ENCODE results near the gene CD164L2.
"Not testable (repeated sequence)": the region's sequence is repeated elsewhere in the genome, so short reads cannot be mapped to it uniquely, and the experiment has no call there.

CD164L2 gene

DNA sequence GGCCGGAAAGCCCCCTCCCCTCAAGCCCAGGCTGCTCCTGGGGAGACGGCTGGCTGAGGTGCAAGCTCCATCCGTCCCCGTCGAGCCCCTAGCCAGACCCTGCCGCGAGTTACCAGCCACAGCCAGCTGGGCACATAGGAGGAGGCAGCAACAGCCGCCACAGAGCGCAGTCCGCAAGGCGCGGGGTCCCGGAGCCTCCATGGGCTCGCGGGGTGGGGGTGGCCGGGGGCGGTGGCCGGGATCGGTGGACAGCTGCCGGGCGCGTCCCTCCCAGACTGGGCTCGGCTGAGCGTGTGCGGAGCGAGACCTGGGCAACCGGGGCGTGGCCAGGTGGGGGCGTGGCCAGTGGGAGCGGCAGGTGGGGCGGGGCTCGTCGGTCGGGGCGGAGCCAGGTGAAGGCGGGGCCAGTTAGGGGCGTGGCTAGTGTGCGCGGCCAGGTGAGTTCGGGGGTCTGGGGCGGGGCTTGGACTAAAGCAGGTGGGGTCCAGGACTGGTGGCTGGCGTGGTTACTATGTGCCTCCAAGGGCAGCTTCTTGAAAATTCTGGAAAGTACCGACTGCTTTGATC lies at the start of gene CD164L2:
CD164L2 (minus strand) TSS at position 295 of the 567 bp plus-strand sequence; CDS start at position 201, 94 bp downstream.
- DNase-seq, result no peak

DNA sequence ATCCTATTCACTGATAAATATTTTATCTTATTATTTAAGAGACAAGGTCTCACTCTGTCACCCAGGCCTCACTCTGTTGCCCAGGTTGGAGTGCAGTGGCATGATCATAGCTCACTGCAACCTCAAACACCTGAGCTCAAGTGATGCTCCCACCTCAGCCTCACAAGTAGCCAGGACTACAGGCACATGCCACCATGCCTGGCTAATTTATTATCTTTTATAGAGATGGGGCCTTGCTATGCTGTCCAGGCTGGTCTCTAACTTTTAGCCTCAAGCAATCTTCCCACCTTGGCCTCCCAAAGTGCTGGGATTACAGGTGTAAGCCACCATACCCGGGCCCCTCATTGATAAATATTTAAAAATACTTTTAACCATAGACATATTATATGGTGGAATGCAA lies 49.6 kb upstream of the CD164L2 start:
- DNase-seq, result not testable (repeated sequence)

DNA sequence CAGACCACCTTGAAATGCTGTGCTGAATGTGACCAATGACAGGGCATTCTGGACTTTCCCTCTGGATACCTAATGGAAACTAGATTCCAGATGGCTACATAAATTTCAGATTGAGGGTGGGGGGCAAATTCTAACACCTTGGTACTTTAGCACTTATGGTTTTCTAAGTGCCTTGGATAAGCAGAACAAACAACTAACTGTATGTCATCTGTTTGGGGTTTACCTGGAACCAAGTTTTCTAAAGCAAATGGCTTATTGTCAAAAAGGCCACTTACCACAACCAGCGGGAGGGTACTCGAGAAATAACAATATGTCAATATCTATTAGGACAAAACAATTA lies 48.4 kb upstream of the CD164L2 start:
- no peak for DNase-seq

DNA sequence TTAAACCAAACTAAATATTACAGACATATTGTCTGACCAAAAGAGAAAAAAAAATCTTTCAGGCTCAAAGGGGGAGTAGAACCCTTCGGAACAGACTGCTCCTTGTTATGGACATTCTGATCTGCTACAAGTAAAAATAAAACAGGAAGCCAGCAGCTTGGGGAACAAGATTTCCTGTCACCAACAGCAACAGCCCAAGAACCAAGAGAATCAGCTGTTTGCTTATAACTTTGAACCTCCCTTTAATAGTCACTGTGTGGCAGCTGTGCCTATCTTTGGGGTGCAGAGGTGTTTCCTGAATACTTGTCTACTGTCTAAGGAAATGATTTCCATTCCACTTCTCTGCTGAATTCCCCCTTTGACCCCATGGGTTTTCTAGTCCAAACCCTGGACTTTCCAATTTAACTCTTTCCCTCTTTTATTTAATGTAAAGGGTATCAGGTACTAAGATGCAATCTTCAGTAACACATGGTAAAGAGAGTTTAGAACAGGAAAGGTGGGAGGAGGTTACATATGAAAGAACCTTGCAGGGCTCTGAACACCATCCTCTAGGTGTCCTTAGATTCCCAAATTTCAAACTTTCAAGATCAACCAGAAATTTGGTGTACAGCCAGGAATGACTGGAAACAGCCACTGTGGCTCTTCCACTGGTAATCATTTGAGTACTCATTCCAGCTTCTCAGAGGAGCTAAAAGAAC lies 47.9 kb upstream of the CD164L2 start:
- DNase-seq, result no peak

GRCh38 chr1:27429029-27429425 lies 45.9 kb upstream of the CD164L2 start:
- DNase-seq, result no peak

DNA sequence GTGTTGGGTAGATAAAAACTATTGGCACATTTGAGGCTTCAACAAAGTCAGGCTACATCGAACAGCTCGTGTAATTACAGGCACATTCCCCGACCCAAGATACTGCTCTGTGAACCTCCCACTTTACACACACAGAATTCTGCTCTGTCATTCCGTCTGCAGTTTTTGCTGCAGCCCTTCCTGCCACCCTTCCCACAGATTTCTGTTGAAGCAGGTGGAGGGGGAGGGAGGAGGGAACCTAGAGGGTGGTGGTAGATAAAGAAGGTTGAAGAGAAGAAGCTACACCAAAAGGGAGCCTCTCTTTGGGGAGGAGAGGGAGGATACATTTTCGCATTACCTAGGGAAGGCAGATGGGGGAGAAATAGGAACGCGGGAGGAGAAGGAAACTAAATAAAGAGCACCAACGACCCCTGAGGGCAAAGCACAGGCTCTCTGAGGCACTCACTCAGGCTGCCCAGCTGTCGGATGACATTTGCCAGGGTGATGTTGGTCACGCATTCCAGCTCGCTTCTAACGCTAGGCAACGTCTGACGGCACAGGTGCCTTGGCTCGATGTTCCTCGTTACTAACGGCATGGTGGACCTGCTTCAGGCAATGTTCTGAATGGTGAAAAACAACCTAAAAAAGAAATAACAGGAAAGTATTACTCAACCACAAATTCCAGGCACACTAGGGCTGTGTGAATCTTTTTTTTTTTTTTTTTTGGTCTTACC lies 45.3 kb upstream of the CD164L2 start:
- peak; percentile 48 for DNase-seq

GRCh38 chr1:27427816-27428315 lies 44.7 kb upstream of the CD164L2 start:
- DNase-seq, result no peak

- no peak for DNase-seq
These were observed 44.2 kb upstream of the CD164L2 start for GRCh38 chr1:27427329-27427728.

- no peak for DNase-seq
These were observed 40.6 kb upstream of the CD164L2 start for GRCh38 chr1:27423709-27424108.

DNA sequence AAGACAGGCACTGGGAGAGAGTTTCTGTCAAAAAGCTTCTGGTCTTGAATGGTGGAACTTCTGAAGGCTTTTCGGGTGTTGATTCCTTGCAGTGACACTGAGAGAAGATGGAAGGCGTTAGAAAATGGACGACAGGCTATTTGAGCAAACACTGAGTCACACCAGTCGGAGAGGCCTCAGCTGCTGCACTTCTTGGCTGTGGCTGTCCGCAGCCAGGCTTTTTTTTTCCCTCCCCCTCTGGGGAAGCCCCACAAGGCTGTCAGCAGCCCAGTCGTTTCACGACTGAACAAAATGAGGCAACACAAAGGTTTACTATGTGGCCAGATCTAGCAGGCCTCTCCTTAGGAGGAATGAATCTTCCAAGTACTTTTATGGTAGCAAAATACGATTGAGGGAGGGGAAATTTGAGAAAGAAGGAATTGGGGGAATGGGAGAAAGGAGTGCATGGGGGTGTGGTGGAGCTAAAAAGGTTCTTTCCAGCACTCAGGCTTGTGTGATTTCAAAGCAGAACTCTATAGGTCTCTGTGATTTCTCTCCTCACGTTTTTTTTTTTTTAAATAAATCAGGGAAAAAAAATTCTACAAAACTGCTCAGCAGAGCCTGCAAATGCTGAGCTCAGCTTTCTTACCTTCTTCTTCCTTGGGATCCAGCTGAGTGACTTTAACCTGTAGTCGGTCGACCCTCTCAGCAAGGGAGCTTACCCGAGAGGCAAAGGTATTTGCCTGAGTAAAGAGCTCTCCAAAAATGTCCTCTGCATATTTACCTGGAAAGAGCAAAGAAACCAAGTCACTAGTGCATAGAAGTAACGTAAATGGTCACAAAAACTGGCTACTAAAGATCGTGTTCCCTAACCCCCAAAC lies 35.4 kb upstream of the CD164L2 start:
- DNase-seq, result no peak

DNA sequence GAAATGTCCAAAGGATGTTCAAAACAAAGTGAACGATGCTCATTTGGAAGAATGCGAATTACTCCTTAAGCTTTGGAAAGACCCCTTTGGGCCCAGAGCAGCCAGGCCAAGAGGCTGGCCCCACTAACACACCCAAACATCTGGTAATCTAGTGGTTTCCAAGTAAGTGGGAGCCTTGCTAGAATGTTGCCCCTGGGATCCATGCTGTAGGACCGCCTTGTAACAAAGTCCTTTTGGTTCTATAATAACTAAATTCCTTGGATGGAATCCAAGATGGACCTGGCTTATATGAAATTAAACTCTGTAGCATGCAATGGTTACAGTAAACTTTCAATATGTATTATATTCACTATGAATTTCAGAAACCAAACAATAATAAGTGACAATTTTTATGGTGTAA lies 34.6 kb upstream of the CD164L2 start:
- DNase-seq, result no peak

GRCh38 chr1:27416387-27417111 lies 33.4 kb upstream of the CD164L2 start:
- DNase-seq, result no peak

- no peak for DNase-seq
These were observed 31.0 kb upstream of the CD164L2 start for GRCh38 chr1:27414091-27414490.

DNA sequence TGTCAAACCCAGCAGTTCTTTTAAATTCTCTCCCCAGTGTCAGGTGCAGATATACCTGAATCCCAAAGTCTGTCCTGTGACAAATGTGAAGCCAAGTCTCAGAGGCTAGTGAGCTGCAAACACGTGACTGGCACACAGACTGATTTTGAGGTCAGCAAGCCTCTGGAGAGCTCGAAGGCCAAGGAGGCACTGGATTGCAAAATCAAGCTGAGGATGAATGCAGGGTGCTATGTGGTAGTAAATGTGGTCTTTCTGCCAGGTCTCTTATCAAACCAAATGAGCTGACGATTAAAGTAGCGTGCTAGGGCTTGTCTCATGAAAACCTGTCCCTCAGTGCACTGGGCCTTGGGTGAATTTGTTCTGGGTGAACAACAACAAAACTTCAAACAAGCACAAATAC lies 29.9 kb upstream of the CD164L2 start:
- DNase-seq, result no peak

DNA sequence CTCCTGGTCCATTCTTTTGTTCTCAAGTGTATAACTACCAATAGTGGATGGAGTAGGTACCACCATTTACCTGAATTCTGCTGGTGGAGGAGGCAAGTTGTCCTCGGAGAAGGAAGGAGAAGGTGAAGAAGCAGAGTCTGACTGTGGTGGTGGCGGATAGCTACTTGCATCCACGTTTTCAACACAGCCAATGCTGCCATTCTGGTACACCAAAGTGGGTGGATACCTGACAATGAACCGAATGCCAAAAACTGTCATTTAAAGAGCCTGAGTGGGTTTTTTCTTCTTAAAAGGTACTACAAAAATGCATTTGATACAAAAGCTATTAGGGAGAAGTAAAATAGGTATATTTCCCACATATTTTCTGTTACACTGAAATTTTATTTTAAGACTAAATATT lies 29.4 kb upstream of the CD164L2 start:
- no peak for DNase-seq

GRCh38 chr1:27410709-27411108 lies 27.6 kb upstream of the CD164L2 start:
- no peak for DNase-seq

DNA sequence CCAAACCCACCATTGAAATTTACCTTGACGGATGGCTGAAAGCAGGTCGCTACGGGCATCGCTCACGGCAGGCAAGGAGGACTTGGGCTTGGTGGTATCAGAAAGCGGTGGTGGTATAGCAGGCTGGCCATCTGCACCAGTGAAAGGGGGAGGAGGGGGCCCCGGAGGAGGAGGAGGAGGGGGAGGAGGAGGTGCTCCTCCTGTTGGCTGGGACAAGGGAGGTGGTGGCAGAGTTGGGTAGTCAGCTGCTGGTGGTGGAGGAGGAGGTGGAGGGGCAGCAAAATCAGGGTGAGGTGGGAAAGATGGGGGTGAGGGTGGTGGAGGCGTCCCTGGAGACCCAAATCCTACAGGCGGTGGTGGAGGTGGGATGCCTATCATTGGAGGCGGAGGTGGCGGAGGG lies 26.5 kb upstream of the CD164L2 start:
- DNase-seq, result no peak

- no peak for DNase-seq
These were observed 25.0 kb upstream of the CD164L2 start for GRCh38 chr1:27408151-27408550.

- not testable (repeated sequence) for DNase-seq
These were observed 23.7 kb upstream of the CD164L2 start for GRCh38 chr1:27406791-27407190.

DNA sequence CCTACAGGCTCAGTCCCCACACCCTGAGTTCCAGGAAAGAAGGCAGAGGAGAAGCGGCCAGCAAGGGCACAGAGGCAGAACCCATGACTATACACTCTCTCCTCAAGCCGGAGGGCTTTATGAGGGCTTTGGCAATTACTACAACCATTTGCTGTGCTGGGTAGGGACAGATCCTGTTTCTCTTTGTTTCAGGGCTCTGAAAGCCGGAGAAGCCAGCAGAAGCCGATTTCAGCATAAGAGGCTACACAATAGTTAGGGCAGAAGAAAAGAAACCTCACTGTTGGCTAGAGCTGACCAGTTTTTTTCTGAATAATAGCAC lies 23.2 kb upstream of the CD164L2 start:
- DNase-seq, result no peak

GRCh38 chr1:27405598-27406361 lies 22.6 kb upstream of the CD164L2 start:
- not testable (repeated sequence) for DNase-seq

- no peak for DNase-seq
These were observed 21.9 kb upstream of the CD164L2 start for GRCh38 chr1:27405074-27405473.

All from DMS79 (cell line).